Peyer's patch (tissue), 4 donors: ENCODE results near the gene RPL7A.

ENCODE experiments used
- CTCF ChIP-seq, 6 experiments: fragments of 450-650 bp in 4 of 6; fragments of 200-600 bp in 2 of 6; sonication (generic) in 1 of 6; IDR thresholded peaks; one replicate each; pipeline ENCODE4 v1.5.1; 2017 to 2019; ENCODE audit warnings: antibody characterized with exemption in 6 of 6, mild to moderate bottlenecking in 3 of 6, moderate library complexity in 1 of 6
- POLR2A ChIP-seq, 2 donors: fragments of 450-650 bp; IDR thresholded peaks; one replicate each; pipeline ENCODE4 v1.5.1; 2017; ENCODE audit warnings: antibody characterized with exemption in 2 of 2, mild to moderate bottlenecking in 2 of 2, moderate library complexity in 2 of 2

GRCh38 chr9:133331221-133331620 is 16.8 kb upstream of the RPL7A start:
- TF ChIP-seq CTCF (IDR thresholded peaks at IDR 0.05), result no peak
- TF ChIP-seq POLR2A (IDR thresholded peaks at IDR 0.05), result no peak
